GM23248 (cell line): ENCODE measurements around the gene DGKB.

ENCODE experiments used
- EZH2 ChIP-seq: fragments of 200-600 bp; sonication (generic); IDR thresholded peaks from 2 replicates; pipeline ENCODE4 v1.6.1; 2018; ENCODE audit warnings: antibody characterized with exemption, mild to moderate bottlenecking; ENCODE audit not compliant: insufficient read depth, poor library complexity, severe bottlenecking
- EZH2phosphoT487 ChIP-seq: fragments of 200-600 bp; sonication (generic); IDR thresholded peaks from 2 replicates; pipeline ENCODE4 v1.6.1; 2018; ENCODE audit warnings: antibody characterized with exemption, moderate library complexity, mild to moderate bottlenecking, low read depth; ENCODE audit not compliant: insufficient read depth

DNA sequence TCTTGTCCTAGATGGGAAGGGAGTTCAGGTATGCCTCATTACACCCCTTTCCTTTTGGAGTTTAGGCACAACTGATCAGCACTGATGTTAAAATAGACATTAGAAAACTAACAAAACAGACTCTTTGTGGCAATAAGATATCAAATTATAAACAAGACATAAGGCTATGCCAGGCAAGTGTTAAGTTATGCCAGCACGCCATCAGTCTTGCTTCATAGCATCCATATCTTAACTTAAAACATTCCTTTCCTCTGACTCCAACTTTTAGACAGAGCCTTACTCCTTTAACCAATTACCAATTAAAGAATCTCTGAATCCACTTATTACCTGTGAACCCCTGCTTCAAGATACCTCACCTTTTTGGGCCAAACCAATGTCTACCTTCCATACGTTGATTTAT lies 786.9 kb downstream of the DGKB start:
- TF ChIP-seq EZH2 (no peak), EZH2phosphoT487 (no peak)
